WI38 (cell line): ENCODE measurements around the gene RBM7.

Experiments used
- H3K4me3 ChIP-seq: 2 replicates; pipeline ENCODE4 v1.5.1; 2011; ENCODE audit warnings: low read depth, mild to moderate bottlenecking, control low read depth, low read length
- TF ChIP-seq, protein P1 (sequence below): IDR thresholded peaks from 2 replicates; pipeline ENCODE4 v1.5.1; 2012; ENCODE audit warnings: low read depth, mild to moderate bottlenecking, control low read depth, low read length

Gene RBM7

DNA sequence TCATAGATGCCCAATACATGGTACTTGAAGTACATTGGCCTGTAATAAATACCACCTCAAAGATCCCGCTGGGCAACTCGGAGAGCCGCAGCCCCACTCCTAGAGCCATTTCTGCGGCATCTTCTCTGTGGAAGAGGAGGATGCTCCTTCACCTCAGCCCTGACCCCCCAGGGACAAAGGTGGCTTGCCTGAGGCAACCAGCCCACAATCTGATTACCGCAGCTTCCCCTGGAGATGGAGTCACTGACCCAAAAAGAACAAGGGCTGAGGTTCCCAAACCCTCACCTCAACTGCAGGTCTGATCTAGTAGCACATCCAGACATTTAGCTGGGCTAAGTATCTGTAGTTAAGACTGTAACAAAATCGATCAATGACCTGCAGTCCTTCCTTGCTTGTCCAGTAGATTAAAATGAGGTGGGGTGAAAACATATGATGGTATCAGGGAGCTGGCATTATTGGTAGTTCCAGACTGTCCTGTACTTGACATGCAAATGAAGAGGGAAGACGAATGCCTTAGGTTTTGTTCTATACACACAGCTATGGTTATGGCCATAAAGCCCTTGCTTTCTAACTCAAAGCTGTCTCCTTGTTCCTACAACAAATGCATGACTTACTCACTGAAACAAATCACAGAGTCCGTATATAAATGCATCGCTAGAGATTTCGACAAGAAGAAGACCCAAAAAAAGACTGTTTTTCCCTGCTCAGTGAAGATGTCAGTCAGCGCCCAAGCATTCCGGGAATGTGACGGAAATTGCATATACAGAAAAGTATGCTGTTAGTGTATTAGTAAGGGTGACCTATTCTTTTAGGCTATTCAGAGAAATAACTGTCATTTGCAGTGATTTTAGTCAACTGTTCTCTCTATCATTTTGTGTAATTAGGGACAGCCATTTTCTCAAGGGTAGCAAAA is 33.9 kb upstream of the RBM7 start:
- TF ChIP-seq, protein P1, sequence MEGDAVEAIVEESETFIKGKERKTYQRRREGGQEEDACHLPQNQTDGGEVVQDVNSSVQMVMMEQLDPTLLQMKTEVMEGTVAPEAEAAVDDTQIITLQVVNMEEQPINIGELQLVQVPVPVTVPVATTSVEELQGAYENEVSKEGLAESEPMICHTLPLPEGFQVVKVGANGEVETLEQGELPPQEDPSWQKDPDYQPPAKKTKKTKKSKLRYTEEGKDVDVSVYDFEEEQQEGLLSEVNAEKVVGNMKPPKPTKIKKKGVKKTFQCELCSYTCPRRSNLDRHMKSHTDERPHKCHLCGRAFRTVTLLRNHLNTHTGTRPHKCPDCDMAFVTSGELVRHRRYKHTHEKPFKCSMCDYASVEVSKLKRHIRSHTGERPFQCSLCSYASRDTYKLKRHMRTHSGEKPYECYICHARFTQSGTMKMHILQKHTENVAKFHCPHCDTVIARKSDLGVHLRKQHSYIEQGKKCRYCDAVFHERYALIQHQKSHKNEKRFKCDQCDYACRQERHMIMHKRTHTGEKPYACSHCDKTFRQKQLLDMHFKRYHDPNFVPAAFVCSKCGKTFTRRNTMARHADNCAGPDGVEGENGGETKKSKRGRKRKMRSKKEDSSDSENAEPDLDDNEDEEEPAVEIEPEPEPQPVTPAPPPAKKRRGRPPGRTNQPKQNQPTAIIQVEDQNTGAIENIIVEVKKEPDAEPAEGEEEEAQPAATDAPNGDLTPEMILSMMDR, result no peak
- peak overlapping the region; percentile 30 for H3K4me3 ChIP-seq

DNA sequence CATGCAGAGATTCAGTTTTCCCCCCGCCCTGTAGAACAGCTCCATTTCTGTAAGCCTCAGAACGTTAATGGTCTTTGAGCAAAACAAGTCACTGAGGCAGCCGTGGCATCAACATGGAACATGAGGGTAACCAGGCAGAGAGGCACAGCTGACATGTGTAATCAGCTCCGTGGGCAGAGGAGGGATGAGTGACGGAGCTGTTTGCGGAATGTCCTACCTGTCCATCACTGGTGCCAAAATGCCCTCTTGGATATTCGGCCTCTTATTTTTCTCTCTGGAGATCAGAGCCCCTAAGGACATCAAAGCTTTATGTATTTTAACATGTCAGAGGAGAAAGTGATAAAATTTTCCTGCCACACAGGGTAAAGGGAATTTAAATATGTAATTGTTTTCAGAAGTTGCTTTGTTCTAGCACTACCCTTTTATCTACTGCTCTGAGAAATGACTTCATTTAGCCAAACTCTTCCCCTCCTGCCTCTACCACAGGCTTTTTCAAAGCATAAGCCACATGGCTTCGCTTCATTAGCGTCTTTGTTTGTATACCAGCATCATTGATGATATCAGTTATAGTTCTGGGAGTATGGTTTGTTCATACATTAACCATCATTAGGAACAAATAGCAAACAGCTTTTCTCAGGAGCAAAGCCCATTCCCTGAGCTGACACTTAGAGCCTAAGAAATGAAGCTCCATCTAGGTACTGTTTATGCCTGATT is 33.1 kb upstream of the RBM7 start:
- H3K4me3 ChIP-seq, result 0 out of 2 replicates have a peak overlapping the region, but pooled peaks have one; percentile 5
- TF ChIP-seq, protein P1, result no peak

- TF ChIP-seq, protein P1, result no peak
- no peak overlapping the region for H3K4me3 ChIP-seq
These were observed 31.4 kb upstream of the RBM7 start for GRCh38 chr11:114368918-114369680.

- TF ChIP-seq, protein P1, result no peak
- no peak overlapping the region for H3K4me3 ChIP-seq
These were observed 25.4 kb upstream of the RBM7 start for GRCh38 chr11:114375052-114375451.

DNA sequence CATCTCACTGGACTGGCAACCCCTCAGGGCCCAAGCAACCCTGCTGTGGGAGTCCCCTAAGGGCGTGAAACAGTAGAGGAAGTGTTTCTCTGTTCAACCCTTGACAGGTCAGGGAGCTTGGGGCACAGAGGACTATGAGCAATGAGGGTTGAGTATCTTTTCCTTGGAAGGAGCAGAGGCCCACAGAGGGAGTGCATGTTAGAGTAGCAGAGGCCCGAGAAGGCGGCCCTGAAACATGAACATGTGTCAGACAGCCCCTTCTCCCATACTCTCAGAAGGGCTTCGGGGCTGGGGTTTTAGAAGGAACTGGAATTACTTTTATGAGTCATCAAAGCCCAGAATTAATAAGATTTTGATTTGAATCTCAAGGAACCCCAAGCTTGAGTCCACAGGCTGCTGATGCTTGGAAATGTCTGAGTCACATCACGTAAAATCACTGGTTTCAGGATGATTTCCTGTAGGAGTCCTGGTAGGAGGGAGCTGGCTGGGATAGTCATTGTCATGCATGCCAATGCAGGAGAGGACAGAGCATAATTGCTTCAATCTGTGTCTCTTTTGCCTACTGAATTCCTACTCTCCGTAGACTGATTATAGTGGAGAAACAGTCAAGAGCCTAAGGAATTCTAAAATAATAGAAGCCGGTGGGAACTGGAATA is 22.7 kb upstream of the RBM7 start:
- H3K4me3 ChIP-seq, result no peak overlapping the region
- TF ChIP-seq, protein P1, result no peak

DNA sequence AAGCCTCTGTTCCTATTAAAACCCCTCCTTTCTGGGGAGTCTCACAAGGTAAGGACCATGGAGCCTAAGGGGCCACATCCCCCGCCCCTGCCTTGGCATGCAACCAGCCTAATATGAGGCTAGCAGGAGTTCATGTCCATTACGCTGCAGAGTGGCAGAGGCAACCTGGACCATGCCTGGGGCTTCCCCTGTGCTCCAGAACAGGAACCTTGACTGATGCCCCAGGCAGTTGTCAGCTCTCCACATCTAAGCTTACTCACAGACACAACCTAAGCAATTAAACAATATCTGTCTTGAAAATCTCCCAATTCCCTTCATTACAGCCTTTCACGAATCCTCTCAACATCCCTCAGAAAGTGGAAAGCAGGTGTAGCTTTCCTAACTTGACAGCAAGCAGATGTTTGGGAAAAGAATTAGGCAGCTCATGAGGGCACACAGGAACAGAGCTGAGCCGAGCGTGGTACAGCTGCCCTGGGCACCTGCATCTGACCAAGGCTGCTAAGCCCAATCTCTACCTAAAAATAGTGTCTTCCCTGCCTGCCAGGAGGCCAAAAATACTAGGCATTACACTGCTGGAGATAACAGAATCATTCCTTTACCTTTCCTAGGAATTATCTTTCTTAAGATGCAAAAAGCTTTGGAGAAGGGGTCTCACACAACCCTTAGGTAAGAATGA is 20.9 kb upstream of the RBM7 start:
- TF ChIP-seq, protein P1, result no peak
- H3K4me3 ChIP-seq, result no peak overlapping the region
